ENCODE data around the gene ADGRL3. TPM values are rescaled to one million over a fixed set of nuclear protein-coding genes. Genes with fewer than 3 reads are reported as not detected.

ADGRL3 gene
- total and polyA plus RNA-seq, 12 donors: 2.4 to 182 (median 22.1) TPM

DNA sequence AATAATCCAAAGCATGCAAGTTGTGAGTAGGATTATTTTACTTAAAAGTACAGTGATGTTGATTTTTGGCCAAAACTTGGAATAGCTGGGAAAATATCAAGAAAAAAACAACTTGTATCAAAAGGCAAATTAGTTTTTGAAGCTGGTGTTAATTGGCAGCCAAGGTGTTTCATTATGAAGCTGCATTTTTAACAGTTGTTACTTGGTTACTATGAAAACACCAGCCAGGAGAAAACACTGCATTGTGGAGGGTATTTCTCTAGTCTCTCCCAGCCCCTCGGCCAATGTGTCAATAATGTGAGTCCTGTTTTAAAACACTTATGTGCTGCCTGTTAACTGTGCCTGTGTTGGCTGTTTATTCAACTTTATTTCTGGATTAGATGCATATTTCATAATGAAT, 733.4 kb downstream of the ADGRL3 start:
- TF ChIP-seq, protein P1, sequence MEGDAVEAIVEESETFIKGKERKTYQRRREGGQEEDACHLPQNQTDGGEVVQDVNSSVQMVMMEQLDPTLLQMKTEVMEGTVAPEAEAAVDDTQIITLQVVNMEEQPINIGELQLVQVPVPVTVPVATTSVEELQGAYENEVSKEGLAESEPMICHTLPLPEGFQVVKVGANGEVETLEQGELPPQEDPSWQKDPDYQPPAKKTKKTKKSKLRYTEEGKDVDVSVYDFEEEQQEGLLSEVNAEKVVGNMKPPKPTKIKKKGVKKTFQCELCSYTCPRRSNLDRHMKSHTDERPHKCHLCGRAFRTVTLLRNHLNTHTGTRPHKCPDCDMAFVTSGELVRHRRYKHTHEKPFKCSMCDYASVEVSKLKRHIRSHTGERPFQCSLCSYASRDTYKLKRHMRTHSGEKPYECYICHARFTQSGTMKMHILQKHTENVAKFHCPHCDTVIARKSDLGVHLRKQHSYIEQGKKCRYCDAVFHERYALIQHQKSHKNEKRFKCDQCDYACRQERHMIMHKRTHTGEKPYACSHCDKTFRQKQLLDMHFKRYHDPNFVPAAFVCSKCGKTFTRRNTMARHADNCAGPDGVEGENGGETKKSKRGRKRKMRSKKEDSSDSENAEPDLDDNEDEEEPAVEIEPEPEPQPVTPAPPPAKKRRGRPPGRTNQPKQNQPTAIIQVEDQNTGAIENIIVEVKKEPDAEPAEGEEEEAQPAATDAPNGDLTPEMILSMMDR (IDR thresholded peaks at IDR 0.05): no peak
- TF ChIP-seq POLR2A (IDR thresholded peaks at IDR 0.05): no peak
- Histone ChIP-seq H3K4me1 (replicated peaks in 1 of 2) (no peaks in the 10 kb centered on the region), H3K4me3 (no peak overlapping the region), H3K36me3 (replicated peaks in 1 of 2) (no peaks in the 10 kb centered on the region), H3K27me3 (no peaks in the 10 kb centered on the region), H3K27ac (no peak overlapping the region), H3K9me3 (replicated peaks in 1 of 3) (no peaks in the 10 kb centered on the region)
- WGBS, 4 donors: 79 to 87% (median 85%) methylated on average over 1 of the region's 1 CpG
- intact Hi-C loops (cut with DNase I): no loop called here
- DNase-seq: no peak

DNA sequence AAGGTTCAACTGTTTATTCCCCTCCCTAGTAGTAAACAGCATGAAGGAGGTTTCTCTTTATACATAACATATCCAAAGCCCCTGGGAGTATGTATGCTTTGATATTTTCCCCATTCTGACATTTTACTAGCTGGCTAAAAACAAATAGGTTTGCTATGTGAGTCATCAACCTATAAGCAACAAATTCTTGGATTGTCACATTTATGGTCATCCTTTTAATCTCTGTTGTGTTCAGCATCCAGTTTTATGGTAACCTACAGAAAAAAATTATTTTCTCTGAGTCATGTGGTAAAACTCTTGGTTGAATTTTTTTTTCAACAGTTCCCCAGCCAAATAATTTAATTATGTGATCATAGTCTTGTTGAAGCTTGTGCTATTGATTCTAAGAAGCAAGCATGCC, 734.1 kb downstream of the ADGRL3 start:
- Histone ChIP-seq H3K36me3 (replicated peaks in 1 of 2) (no peaks in the 10 kb centered on the region), H3K9me3 (replicated peaks in 1 of 3) (no peaks in the 10 kb centered on the region), H3K4me1 (replicated peaks in 1 of 2) (no peaks in the 10 kb centered on the region), H3K27ac (no peak overlapping the region), H3K4me3 (no peak overlapping the region), H3K27me3 (no peaks in the 10 kb centered on the region)
- intact Hi-C loops (cut with DNase I): no loop called here
- DNase-seq: no peak
- no peak for TF ChIP-seq POLR2A (IDR thresholded peaks at IDR 0.05)
- TF ChIP-seq, protein P1 (IDR thresholded peaks at IDR 0.05): no peak

DNA sequence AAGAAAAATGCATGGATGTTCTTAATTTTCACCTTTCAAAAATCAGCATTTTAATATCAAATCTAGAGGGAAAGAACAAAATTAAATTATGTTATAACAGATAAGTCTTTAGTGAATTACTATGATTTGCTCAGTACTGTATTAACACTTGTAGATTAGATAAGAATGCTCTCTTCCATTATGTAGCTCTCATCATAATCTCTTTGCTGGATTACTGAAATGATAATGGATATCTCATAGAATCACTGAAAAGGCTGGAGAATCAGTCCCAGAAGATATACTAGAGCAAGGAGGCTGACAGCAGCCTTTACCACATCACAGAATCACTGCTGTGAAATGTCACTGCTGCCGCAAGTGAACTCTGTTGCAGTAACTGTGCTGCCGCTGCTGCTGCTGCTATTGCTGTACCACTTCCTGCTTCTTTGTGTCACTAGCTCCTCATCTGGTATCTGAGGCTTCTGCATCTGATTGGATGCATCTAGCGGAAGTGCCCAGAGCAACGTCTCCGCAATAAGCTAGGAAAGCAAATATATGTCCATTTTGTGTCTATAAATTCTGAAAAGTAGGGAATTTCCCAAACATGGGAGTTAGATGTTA, 738.2 kb downstream of the ADGRL3 start:
- no peaks in the 10 kb centered on the region for H3K27me3 ChIP-seq
- H3K9me3 ChIP-seq (replicated peaks in 1 of 3): no peaks in the 10 kb centered on the region
- intact Hi-C loops (cut with DNase I): no loop called here
- H3K36me3 ChIP-seq (replicated peaks in 1 of 2): no peaks in the 10 kb centered on the region
- no peak for TF ChIP-seq POLR2A (IDR thresholded peaks at IDR 0.05)
- TF ChIP-seq, protein P1 (IDR thresholded peaks at IDR 0.05): no peak
- no peaks in the 10 kb centered on the region for H3K4me1 ChIP-seq (replicated peaks in 1 of 2)
- DNase-seq: peak in 1 of 7 donors; percentile 55
- no peak overlapping the region for H3K27ac ChIP-seq
- WGBS, 4 donors: 73 to 97% (median 94%) methylated on average over 4 to 5 of the region's 5 CpGs
- H3K4me3 ChIP-seq: no peak overlapping the region

DNA sequence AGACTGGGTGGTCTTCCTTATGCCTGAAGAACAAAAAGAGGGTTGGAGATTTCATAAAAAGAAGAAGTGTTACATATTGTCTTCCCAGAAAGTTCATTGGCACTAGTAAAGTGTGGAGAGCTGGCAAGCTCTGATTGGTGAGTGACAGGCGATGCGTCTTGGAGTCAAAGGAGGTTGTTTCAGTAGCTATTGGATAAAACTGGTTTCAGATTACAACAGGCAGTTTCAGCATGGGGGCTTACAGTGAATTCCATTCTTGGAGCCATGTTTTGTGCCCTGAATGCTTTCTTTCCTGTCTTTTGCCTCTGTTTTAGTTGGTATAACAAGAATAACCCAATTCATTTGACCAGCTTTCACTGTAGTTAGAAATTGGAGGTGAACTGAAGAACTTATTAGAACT, 750.5 kb downstream of the ADGRL3 start:
- Histone ChIP-seq H3K9me3 (replicated peaks in 1 of 3) (no peaks in the 10 kb centered on the region), H3K36me3 (replicated peaks in 1 of 2) (no peaks in the 10 kb centered on the region), H3K27ac (no peak overlapping the region), H3K4me3 (no peak overlapping the region), H3K4me1 (replicated peaks in 1 of 2) (no peaks in the 10 kb centered on the region), H3K27me3 (no peaks in the 10 kb centered on the region)
- no peak for DNase-seq
- intact Hi-C loops (cut with DNase I): no loop called here
- WGBS, 4 donors: 93 to 98% (median 96%) methylated on average over 2 of the region's 2 CpGs
- TF ChIP-seq, protein P1 (IDR thresholded peaks at IDR 0.05): no peak
- TF ChIP-seq POLR2A (IDR thresholded peaks at IDR 0.05): no peak

All from adrenal gland (tissue), 12 donors.